ENCODE data around the gene CDH13. TPM values are rescaled to one million over a fixed set of nuclear protein-coding genes. Genes with fewer than 3 reads are reported as not detected.

CDH13 gene
- total RNA-seq, 4 donors from 2014 or later = 3.4 to 14.8 (median 6.5) TPM

DNA sequence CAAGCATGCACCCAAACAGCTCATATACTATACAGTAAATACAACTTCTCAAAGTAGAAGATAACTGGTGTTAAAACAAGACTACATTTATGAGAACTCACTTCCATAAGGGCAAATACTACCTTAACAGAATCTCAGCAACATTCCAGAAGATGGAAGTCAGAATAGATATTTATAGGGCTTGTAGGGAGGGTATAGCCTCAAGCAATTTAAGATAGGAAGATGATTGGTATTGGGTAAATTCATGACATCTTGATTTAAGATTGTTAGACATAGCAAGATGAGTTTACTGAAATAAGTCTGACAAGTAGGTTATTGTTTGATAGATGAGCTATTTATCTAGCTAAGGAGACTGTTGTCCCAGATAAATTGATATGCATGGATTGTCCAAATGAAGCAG, 250.2 kb downstream of the CDH13 start:
- Histone ChIP-seq H3K36me3 (no peaks in the 10 kb centered on the region), H3K27ac (no peak overlapping the region), H3K4me1 (peaks cover 0 to 7% of the 10 kb centered on the region in 2 donors), H3K9me3 (no peaks in the 10 kb centered on the region), H3K4me3 (replicated peaks in 1 of 3) (no peak overlapping the region), H3K27me3 (no peaks in the 10 kb centered on the region)
- TF ChIP-seq, protein P1, sequence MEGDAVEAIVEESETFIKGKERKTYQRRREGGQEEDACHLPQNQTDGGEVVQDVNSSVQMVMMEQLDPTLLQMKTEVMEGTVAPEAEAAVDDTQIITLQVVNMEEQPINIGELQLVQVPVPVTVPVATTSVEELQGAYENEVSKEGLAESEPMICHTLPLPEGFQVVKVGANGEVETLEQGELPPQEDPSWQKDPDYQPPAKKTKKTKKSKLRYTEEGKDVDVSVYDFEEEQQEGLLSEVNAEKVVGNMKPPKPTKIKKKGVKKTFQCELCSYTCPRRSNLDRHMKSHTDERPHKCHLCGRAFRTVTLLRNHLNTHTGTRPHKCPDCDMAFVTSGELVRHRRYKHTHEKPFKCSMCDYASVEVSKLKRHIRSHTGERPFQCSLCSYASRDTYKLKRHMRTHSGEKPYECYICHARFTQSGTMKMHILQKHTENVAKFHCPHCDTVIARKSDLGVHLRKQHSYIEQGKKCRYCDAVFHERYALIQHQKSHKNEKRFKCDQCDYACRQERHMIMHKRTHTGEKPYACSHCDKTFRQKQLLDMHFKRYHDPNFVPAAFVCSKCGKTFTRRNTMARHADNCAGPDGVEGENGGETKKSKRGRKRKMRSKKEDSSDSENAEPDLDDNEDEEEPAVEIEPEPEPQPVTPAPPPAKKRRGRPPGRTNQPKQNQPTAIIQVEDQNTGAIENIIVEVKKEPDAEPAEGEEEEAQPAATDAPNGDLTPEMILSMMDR (IDR thresholded peaks at IDR 0.05) = no peak
- no peak for TF ChIP-seq POLR2A (IDR thresholded peaks at IDR 0.05)
- DNase-seq = no peak
- intact Hi-C loops (cut with DNase I) = no loop called here

DNA sequence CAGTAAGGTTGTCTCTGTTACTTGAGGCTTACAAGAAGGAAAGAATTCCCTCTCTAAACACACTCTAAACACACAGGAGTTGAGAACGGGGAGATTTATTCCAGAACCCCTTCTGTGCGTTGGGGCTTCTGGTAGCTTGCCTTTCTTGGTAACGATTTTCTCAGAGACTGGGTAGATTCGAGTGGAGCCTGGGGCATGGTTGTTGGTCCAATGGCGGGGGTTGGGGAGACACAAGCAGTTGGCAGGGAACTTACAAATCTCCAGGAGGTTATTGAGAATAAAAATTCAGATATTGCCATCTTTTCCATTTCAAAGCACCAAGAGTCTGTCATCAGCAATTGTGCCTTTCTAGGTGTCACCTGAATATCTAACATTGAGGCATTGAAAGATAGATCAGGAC, 251.7 kb downstream of the CDH13 start:
- H3K27me3 ChIP-seq = no peaks in the 10 kb centered on the region
- TF ChIP-seq POLR2A (IDR thresholded peaks at IDR 0.05) = no peak
- TF ChIP-seq, protein P1 (IDR thresholded peaks at IDR 0.05) = no peak
- H3K4me1 ChIP-seq = peaks cover 0 to 7% of the 10 kb centered on the region in 2 donors
- DNase-seq = no peak
- intact Hi-C loops (cut with DNase I) = no loop called here
- H3K36me3 ChIP-seq = no peaks in the 10 kb centered on the region
- H3K9me3 ChIP-seq = no peaks in the 10 kb centered on the region
- H3K4me3 ChIP-seq (replicated peaks in 1 of 3) = no peak overlapping the region
- H3K27ac ChIP-seq = no peak overlapping the region
- WGBS, 2 donors = 54 to 58% methylated on average over 5 of the region's 5 CpGs

DNA sequence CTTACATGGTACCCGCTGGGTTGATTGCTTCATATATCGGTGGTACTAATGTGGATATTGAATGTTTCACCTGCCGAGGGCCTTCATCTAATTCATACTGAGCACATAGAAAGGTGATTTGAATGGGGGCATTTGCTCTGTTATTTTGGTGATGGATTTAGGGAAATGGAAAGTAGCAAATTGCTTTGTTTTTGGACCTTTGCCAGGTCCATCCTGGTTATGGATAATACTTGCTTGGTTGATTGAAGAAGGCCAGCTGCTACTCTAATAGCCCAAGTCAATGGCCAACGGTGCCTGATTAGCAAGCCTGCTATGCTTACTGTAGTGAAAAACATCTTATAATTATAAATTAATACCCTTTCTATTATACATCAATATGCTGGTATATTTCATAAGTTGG, 253.6 kb downstream of the CDH13 start:
- WGBS, 2 donors = 90 to 93% methylated on average over 4 of the region's 4 CpGs
- no peak overlapping the region for H3K27ac ChIP-seq
- intact Hi-C loops (cut with DNase I) = no loop called here
- TF ChIP-seq POLR2A (IDR thresholded peaks at IDR 0.05) = no peak
- TF ChIP-seq, protein P1 (IDR thresholded peaks at IDR 0.05) = no peak
- no peaks in the 10 kb centered on the region for H3K9me3 ChIP-seq
- H3K27me3 ChIP-seq = no peaks in the 10 kb centered on the region
- DNase-seq = no peak
- H3K4me3 ChIP-seq (replicated peaks in 1 of 3) = no peak overlapping the region
- H3K36me3 ChIP-seq = no peaks in the 10 kb centered on the region
- H3K4me1 ChIP-seq = no peaks in the 10 kb centered on the region

DNA sequence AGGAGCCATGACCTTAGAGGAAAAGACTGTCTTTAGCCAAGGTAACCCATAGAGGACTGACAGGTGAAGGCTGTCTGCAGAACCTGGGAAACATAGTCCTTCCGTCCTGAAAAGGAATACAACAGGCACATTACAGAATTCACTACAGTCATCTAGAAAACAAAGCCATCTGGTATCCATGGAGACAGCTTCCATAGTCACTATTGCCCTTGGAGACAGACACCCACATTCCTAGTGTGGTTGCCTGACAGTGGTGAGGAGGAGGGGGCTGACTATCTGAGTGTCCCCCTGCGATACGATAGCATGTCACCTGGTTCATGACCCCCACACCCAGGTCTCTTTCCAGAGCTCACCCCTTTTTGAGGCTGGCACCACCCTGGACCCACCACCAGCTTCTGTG, 254.7 kb downstream of the CDH13 start:
- Histone ChIP-seq H3K27ac (no peak overlapping the region), H3K4me3 (replicated peaks in 1 of 3) (no peak overlapping the region), H3K27me3 (no peaks in the 10 kb centered on the region), H3K36me3 (no peaks in the 10 kb centered on the region), H3K4me1 (no peaks in the 10 kb centered on the region), H3K9me3 (no peaks in the 10 kb centered on the region)
- 92 to 94% methylated on average over 3 of the region's 3 CpGs for WGBS, 2 donors
- intact Hi-C loops (cut with DNase I) = no loop called here
- TF ChIP-seq, protein P1 (IDR thresholded peaks at IDR 0.05) = no peak
- no peak for TF ChIP-seq POLR2A (IDR thresholded peaks at IDR 0.05)
- no peak for DNase-seq

DNA sequence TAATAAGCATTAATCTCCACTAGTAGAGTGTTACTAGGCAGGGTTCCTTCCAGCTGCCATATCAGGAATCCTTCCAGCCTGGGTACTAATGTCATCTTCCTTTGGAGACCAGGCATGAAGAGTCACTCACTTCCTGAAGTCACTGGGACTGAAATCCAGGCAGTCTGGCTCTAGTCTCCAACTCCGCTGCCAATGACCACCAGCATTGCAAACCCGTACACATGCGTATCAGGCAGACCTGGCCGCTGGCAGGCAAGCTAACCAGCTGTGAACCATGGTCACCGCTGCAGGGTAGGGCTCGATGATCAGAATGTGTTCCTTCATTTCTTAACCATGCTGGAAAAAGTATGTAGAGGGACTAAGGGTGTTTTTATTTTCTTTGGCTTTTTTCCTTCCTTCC, 255.5 kb downstream of the CDH13 start:
- intact Hi-C loops (cut with DNase I) = no loop called here
- Histone ChIP-seq H3K4me3 (replicated peaks in 1 of 3) (no peak overlapping the region), H3K36me3 (no peaks in the 10 kb centered on the region), H3K27me3 (no peaks in the 10 kb centered on the region), H3K9me3 (no peaks in the 10 kb centered on the region), H3K27ac (no peak overlapping the region), H3K4me1 (no peaks in the 10 kb centered on the region)
- TF ChIP-seq POLR2A (IDR thresholded peaks at IDR 0.05) = no peak
- TF ChIP-seq, protein P1 (IDR thresholded peaks at IDR 0.05) = no peak
- DNase-seq = no peak
- WGBS, 2 donors = 82 to 84% methylated on average over 6 of the region's 6 CpGs

Data from thyroid gland (tissue), 4 donors.